Naive thymus-derived CD4-positive, alpha-beta T cell (primary cell): ENCODE measurements around the gene TSEN54. TPM values are rescaled to one million over a fixed set of nuclear protein-coding genes. Genes with fewer than 3 reads are reported as not detected.
A peak's percentile ranks its signal among the peaks of the same experiment; 100 is the strongest.

Source experiments
- ATAC-seq: fragments of 150-1000 bp; cut with Tn5 transposase; 2 replicates; pipeline ENCODE4 v1.10.0; 2021; ENCODE audit warnings: mild to moderate bottlenecking, moderate library complexity
- CTCF ChIA-PET: fragments of 350-600 bp; sonication (Branson Sonifier 250); formaldehyde crosslinking; loops from one replicate; lab custom pipeline; 2021; ENCODE audit warnings: antibody characterized with exemption; lab: Charles Lee
- POLR2A ChIA-PET: fragments of 350-600 bp; sonication (Branson Sonifier 250); formaldehyde crosslinking; loops from one replicate; lab custom pipeline; 2021; ENCODE audit warnings: antibody characterized with exemption, inconsistent platforms; lab: Charles Lee
- DNase-seq, 9 donors: peaks; one replicate each; pipeline versions ENCODE4 v3.0.0 to v3.0.0-alpha.2; 2020 to 2022; ENCODE audit warnings: mixed read lengths in 1 of 9
- H3K27ac ChIP-seq: one replicate; pipeline ENCODE4 v1.7.0; 2013; ENCODE audit warnings: mild to moderate bottlenecking, low read depth, low read length, moderate library complexity
- H3K27me3 ChIP-seq, 2 donors: one replicate each; pipeline ENCODE4 v1.7.0; 2013; ENCODE audit warnings: low read length in 2 of 2, mild to moderate bottlenecking in 2 of 2, moderate library complexity in 2 of 2; ENCODE audit not compliant: control insufficient read depth in 2 of 2, insufficient read depth in 2 of 2
- H3K36me3 ChIP-seq, 3 experiments: 1 replicate in 2 of 3; 2 replicates in 1 of 3; pipeline ENCODE4 v1.7.0; 2013; ENCODE audit warnings: low read length in 3 of 3, mild to moderate bottlenecking in 3 of 3, moderate library complexity in 1 of 3; ENCODE audit not compliant: insufficient read depth in 3 of 3, control insufficient read depth in 2 of 3
- H3K4me1 ChIP-seq, 2 donors: one replicate each; pipeline ENCODE4 v1.7.0; 2013; ENCODE audit warnings: low read length in 2 of 2, mild to moderate bottlenecking in 2 of 2, moderate library complexity in 1 of 2; ENCODE audit not compliant: control insufficient read depth in 2 of 2, insufficient read depth in 2 of 2
- H3K4me3 ChIP-seq: 2 replicates; pipeline ENCODE4 v1.7.0; 2013; ENCODE audit warnings: mild to moderate bottlenecking, low read length
- H3K9me3 ChIP-seq, 3 experiments: 1 replicate in 2 of 3; 2 replicates in 1 of 3; pipeline ENCODE4 v1.7.0; 2013; ENCODE audit warnings: low read length in 3 of 3; ENCODE audit not compliant: control insufficient read depth in 2 of 3
- H3K27ac Mint-ChIP-seq, 9 donors: one replicate each; pipeline ENCODE4 v1.8.0; 2020 to 2022; ENCODE audit warnings: mixed read lengths in 9 of 9, mild to moderate bottlenecking in 8 of 9, moderate library complexity in 5 of 9, inconsistent platforms in 2 of 9
- H3K27me3 Mint-ChIP-seq, 5 donors: one replicate each; pipeline ENCODE4 v1.8.0; 2021 to 2022; ENCODE audit warnings: mixed read lengths in 5 of 5, mild to moderate bottlenecking in 1 of 5
- H3K36me3 Mint-ChIP-seq, 5 donors: one replicate each; pipeline ENCODE4 v1.8.0; 2020 to 2022; ENCODE audit warnings: mixed read lengths in 5 of 5, mild to moderate bottlenecking in 3 of 5, inconsistent platforms in 1 of 5
- H3K4me1 Mint-ChIP-seq, 7 donors: one replicate each; pipeline ENCODE4 v1.8.0; 2020 to 2022; ENCODE audit warnings: mixed read lengths in 7 of 7, mild to moderate bottlenecking in 3 of 7, inconsistent platforms in 1 of 7
- H3K4me3 Mint-ChIP-seq, 10 donors: one replicate each; pipeline ENCODE4 v1.8.0; 2020 to 2022; ENCODE audit warnings: mild to moderate bottlenecking in 10 of 10, mixed read lengths in 10 of 10, moderate library complexity in 6 of 10, inconsistent platforms in 2 of 10
- H3K9me3 Mint-ChIP-seq, 11 donors: one replicate each; pipeline ENCODE4 v1.8.0; 2020 to 2022; ENCODE audit warnings: mixed read lengths in 11 of 11, mild to moderate bottlenecking in 4 of 11, inconsistent platforms in 1 of 11, moderate library complexity in 1 of 11
- intact Hi-C, 2 donors: fragments of 100-400 bp; cut with micrococcal nuclease; formaldehyde crosslinking; loops; one replicate each; pipeline ENCODE4 v1.15.1; 2023
- polyA plus RNA-seq, 2 donors: library from polyadenylated mRNA; unstranded; fragments of 300-500 nt; fragmentation: Illumina TruSeq; gene quantifications; one replicate each; pipeline ENCODE4 v1.2.3, GENCODE V29; 2021
- total RNA-seq, 6 experiments: library from RNA in 5 of 6; stranded (reverse) in 5 of 6; gene quantifications; 1 replicate in 5 of 6; 2 replicates in 1 of 6; pipeline ENCODE4 v1.2.3 and lab custom pipeline; 2021 to 2026

The TSEN54 gene
- total and polyA plus RNA-seq, 7 experiments from 2014 or later: 36.2 to 85.0 (median 56.7) TPM

- Mint-ChIP-seq H3K27me3 (no peaks in the 10 kb centered on the region), H3K27ac (peak overlapping the region in 1 of 9 donors; percentile 20), H3K4me1 (peaks cover 0 to 8% (median 0%) of the 10 kb centered on the region in 7 donors), H3K36me3 (peaks cover 0 to 26% (median 0%) of the 10 kb centered on the region in 5 donors), H3K4me3 (no peak overlapping the region), H3K9me3 (no peaks in the 10 kb centered on the region)
- peaks cover 0 to 71% (median 5%) of the 10 kb centered on the region in 3 experiments for H3K36me3 ChIP-seq
- no peaks in the 10 kb centered on the region for H3K9me3 ChIP-seq
- intact Hi-C loops: no loop called here
- ChIA-PET POLR2A (no interaction called here), CTCF (no interaction called here)
- H3K27me3 ChIP-seq: no peaks in the 10 kb centered on the region
- no peak overlapping the region for H3K27ac ChIP-seq
- no peak for ATAC-seq
- no peaks in the 10 kb centered on the region for H3K4me1 ChIP-seq
- H3K4me3 ChIP-seq: no peak overlapping the region
- no peak for DNase-seq
Measured at GRCh38 chr17:75566834-75567233, 50.5 kb downstream of the TSEN54 start.

- Histone ChIP-seq H3K4me1 (no peaks in the 10 kb centered on the region), H3K36me3 (peaks cover 0 to 58% (median 4%) of the 10 kb centered on the region in 3 experiments), H3K27ac (no peak overlapping the region), H3K27me3 (no peaks in the 10 kb centered on the region), H3K4me3 (no peak overlapping the region), H3K9me3 (no peaks in the 10 kb centered on the region)
- Mint-ChIP-seq H3K4me1 (peaks cover 0 to 8% (median 0%) of the 10 kb centered on the region in 7 donors), H3K27ac (no peak overlapping the region), H3K36me3 (peaks cover 0 to 19% (median 0%) of the 10 kb centered on the region in 5 donors), H3K4me3 (no peak overlapping the region), H3K27me3 (no peaks in the 10 kb centered on the region), H3K9me3 (no peaks in the 10 kb centered on the region)
- DNase-seq (no peak), ATAC-seq (no peak)
- intact Hi-C loops: no loop called here
- POLR2A ChIA-PET: no interaction called here
- CTCF ChIA-PET: no interaction called here
Measured at GRCh38 chr17:75568412-75569255, 52.3 kb downstream of the TSEN54 start.

GRCh38 chr17:75570034-75570676 is 53.8 kb downstream of the TSEN54 start:
- intact Hi-C loops: loop anchor here in 1 of 2 donors (5.0 kb wide), 1 partner anchor 43 kb away; the partner anchor contains the start of gene LLGL2
- Histone ChIP-seq H3K4me1 (no peaks in the 10 kb centered on the region), H3K36me3 (peaks cover 0 to 43% (median 0%) of the 10 kb centered on the region in 3 experiments), H3K9me3 (no peaks in the 10 kb centered on the region), H3K27me3 (no peaks in the 10 kb centered on the region), H3K4me3 (no peak overlapping the region), H3K27ac (no peak overlapping the region)
- Mint-ChIP-seq H3K36me3 (peaks cover 0 to 19% (median 0%) of the 10 kb centered on the region in 5 donors), H3K9me3 (no peaks in the 10 kb centered on the region), H3K4me3 (no peak overlapping the region), H3K27me3 (no peaks in the 10 kb centered on the region), H3K4me1 (peaks cover 0 to 8% (median 0%) of the 10 kb centered on the region in 7 donors), H3K27ac (no peak overlapping the region)
- DNase-seq (no peak), ATAC-seq (no peak)
- ChIA-PET POLR2A (no interaction called here), CTCF (no interaction called here)

GRCh38 chr17:75570772-75571171 is 54.4 kb downstream of the TSEN54 start:
- POLR2A ChIA-PET: no interaction called here
- peaks cover 0 to 8% (median 0%) of the 10 kb centered on the region in 7 donors for H3K4me1 Mint-ChIP-seq
- H3K27me3 Mint-ChIP-seq: no peaks in the 10 kb centered on the region
- ATAC-seq (no peak), DNase-seq (no peak)
- no peaks in the 10 kb centered on the region for H3K4me1 ChIP-seq
- no peak overlapping the region for H3K4me3 ChIP-seq
- no peak overlapping the region for H3K27ac ChIP-seq
- H3K9me3 Mint-ChIP-seq: no peaks in the 10 kb centered on the region
- no peaks in the 10 kb centered on the region for H3K9me3 ChIP-seq
- CTCF ChIA-PET: interaction anchor here (0.7 kb wide), 1 partner anchor 348 kb away, joined by 3 read pairs; no protein-coding TSS in a partner anchor
- no peaks in the 10 kb centered on the region for H3K27me3 ChIP-seq
- peaks cover 0 to 15% (median 0%) of the 10 kb centered on the region in 5 donors for H3K36me3 Mint-ChIP-seq
- H3K27ac Mint-ChIP-seq: peak overlapping the region in 1 of 9 donors; percentile 92
- intact Hi-C loops: loop anchor here in 1 of 2 donors (5.0 kb wide), 1 partner anchor 43 kb away; the partner anchor contains the start of gene LLGL2
- H3K36me3 ChIP-seq: peaks cover 0 to 36% (median 0%) of the 10 kb centered on the region in 3 experiments
- no peak overlapping the region for H3K4me3 Mint-ChIP-seq

GRCh38 chr17:75571197-75571884 is 55.0 kb downstream of the TSEN54 start:
- peaks cover 0 to 8% (median 0%) of the 10 kb centered on the region in 7 donors for H3K4me1 Mint-ChIP-seq
- no peak overlapping the region for H3K4me3 ChIP-seq
- H3K9me3 Mint-ChIP-seq: no peaks in the 10 kb centered on the region
- intact Hi-C loops: loop anchor here in 1 of 2 donors (5.0 kb wide), 1 partner anchor 44 kb away; the partner anchor contains the start of gene LLGL2
- no peaks in the 10 kb centered on the region for H3K27me3 Mint-ChIP-seq
- peak overlapping the region in 1 of 9 donors; percentile 92 for H3K27ac Mint-ChIP-seq
- H3K36me3 ChIP-seq: peaks cover 0 to 31% (median 0%) of the 10 kb centered on the region in 3 experiments
- H3K4me3 Mint-ChIP-seq: peak overlapping the region in 1 of 10 donors; percentile 71
- POLR2A ChIA-PET: no interaction called here
- no peaks in the 10 kb centered on the region for H3K27me3 ChIP-seq
- H3K9me3 ChIP-seq: no peaks in the 10 kb centered on the region
- peak in 1 of 9 donors; percentile 38 for DNase-seq
- H3K36me3 Mint-ChIP-seq: peaks cover 0 to 10% (median 0%) of the 10 kb centered on the region in 5 donors
- no peak overlapping the region for H3K27ac ChIP-seq
- peak; percentile 92 for ATAC-seq
- CTCF ChIA-PET: interaction anchor here (0.7 kb wide), 1 partner anchor 349 kb away, joined by 3 read pairs; no protein-coding TSS in a partner anchor
- no peaks in the 10 kb centered on the region for H3K4me1 ChIP-seq

GRCh38 chr17:75571885-75572215 is 55.5 kb downstream of the TSEN54 start:
- H3K36me3 ChIP-seq: peaks cover 0 to 28% (median 0%) of the 10 kb centered on the region in 3 experiments
- no peak overlapping the region for H3K4me3 ChIP-seq
- Mint-ChIP-seq H3K4me1 (peaks cover 0 to 8% (median 0%) of the 10 kb centered on the region in 7 donors), H3K27me3 (no peaks in the 10 kb centered on the region), H3K4me3 (no peak overlapping the region), H3K27ac (peak overlapping the region in 1 of 9 donors; percentile 42), H3K36me3 (peaks cover 0 to 5% (median 0%) of the 10 kb centered on the region in 5 donors), H3K9me3 (no peaks in the 10 kb centered on the region)
- H3K27ac ChIP-seq: no peak overlapping the region
- DNase-seq (no peak), ATAC-seq (no peak)
- ChIA-PET POLR2A (no interaction called here), CTCF (no interaction called here)
- no peaks in the 10 kb centered on the region for H3K27me3 ChIP-seq
- intact Hi-C loops: loop anchor here in 1 of 2 donors (5.0 kb wide), 1 partner anchor 45 kb away; the partner anchor contains the start of gene LLGL2
- H3K9me3 ChIP-seq: no peaks in the 10 kb centered on the region
- H3K4me1 ChIP-seq: no peaks in the 10 kb centered on the region
